Activated CD4-positive, alpha-beta T cell treated with anti-CD3 and anti-CD28 coated beads, Interleukin-2, amount 10 ng/mL, durations not matched to agents 7 days and 5 days (primary cell): ENCODE results near the gene FBLN5. TPM values are rescaled to one million over a fixed set of nuclear protein-coding genes. Genes with fewer than 3 reads are reported as not detected.
"Not testable (repeated sequence)": the region's sequence is repeated elsewhere in the genome, so short reads cannot be mapped to it uniquely, and the experiment has no call there.

ENCODE experiments used
- CTCF ChIA-PET: fragments of 350-600 bp; sonication (Branson Sonifier 250); formaldehyde crosslinking; loops from one replicate; lab custom pipeline; 2021; ENCODE audit warnings: antibody characterized with exemption; lab: Charles Lee
- POLR2A ChIA-PET: fragments of 350-600 bp; sonication (Branson Sonifier 250); formaldehyde crosslinking; loops from one replicate; lab custom pipeline; 2021; ENCODE audit warnings: antibody characterized with exemption; lab: Charles Lee
- DNase-seq: peaks from one replicate; pipeline ENCODE4 v3.0.0-alpha.2; 2020
- H3K27ac Mint-ChIP-seq: one replicate; pipeline ENCODE4 v1.8.0; 2021; ENCODE audit warnings: mild to moderate bottlenecking, moderate library complexity, mixed read lengths
- H3K27me3 Mint-ChIP-seq: one replicate; pipeline ENCODE4 v1.8.0; 2021; ENCODE audit warnings: mixed read lengths
- H3K36me3 Mint-ChIP-seq: one replicate; pipeline ENCODE4 v1.8.0; 2021; ENCODE audit warnings: low read depth, mixed read lengths
- H3K4me1 Mint-ChIP-seq: one replicate; pipeline ENCODE4 v1.8.0; 2021; ENCODE audit warnings: mixed read lengths
- H3K4me3 Mint-ChIP-seq: one replicate; pipeline ENCODE4 v1.8.0; 2021; ENCODE audit warnings: mild to moderate bottlenecking, moderate library complexity, mixed read lengths
- H3K9me3 Mint-ChIP-seq: one replicate; pipeline ENCODE4 v1.8.0; 2021; ENCODE audit warnings: mixed read lengths
- total RNA-seq, 2 experiments: library from RNA; stranded (reverse); gene quantifications; one replicate each; pipeline ENCODE4 v1.2.3, GENCODE V29; 2021

The FBLN5 gene
- total RNA-seq, 2 experiments from 2014 or later: 3.8 to 4.1 TPM

- Mint-ChIP-seq H3K4me1 (peaks cover 96% of the 10 kb centered on the region), H3K27me3 (no peaks in the 10 kb centered on the region), H3K36me3 (peaks cover 11% of the 10 kb centered on the region), H3K9me3 (no peaks in the 10 kb centered on the region), H3K27ac (peak overlapping the region; percentile 97), H3K4me3 (peak overlapping the region; percentile 75)
- peak; percentile 70 for DNase-seq
- ChIA-PET POLR2A (no interaction called here), CTCF (interaction anchor here (0.6 to 1.3 kb wide), 4 partner anchors 9 to 43 kb away, joined by 3 to 4 read pairs (median 3); no protein-coding TSS in a partner anchor)
Measured at GRCh38 chr14:91872517-91873470, 74.7 kb downstream of the FBLN5 start.

GRCh38 chr14:91872011-91872501 lies 75.4 kb downstream of the FBLN5 start:
- peaks cover 14% of the 10 kb centered on the region for H3K36me3 Mint-ChIP-seq
- peak overlapping the region; percentile 75 for H3K4me3 Mint-ChIP-seq
- peak overlapping the region; percentile 97 for H3K27ac Mint-ChIP-seq
- ChIA-PET CTCF (interaction anchor here (0.6 to 1.3 kb wide), 7 partner anchors 8 to 351 kb away, joined by 3 to 4 read pairs (median 3); no protein-coding TSS in a partner anchor), POLR2A (no interaction called here)
- no peaks in the 10 kb centered on the region for H3K27me3 Mint-ChIP-seq
- peak; percentile 36 for DNase-seq
- peaks cover 96% of the 10 kb centered on the region for H3K4me1 Mint-ChIP-seq
- H3K9me3 Mint-ChIP-seq: no peaks in the 10 kb centered on the region

DNA sequence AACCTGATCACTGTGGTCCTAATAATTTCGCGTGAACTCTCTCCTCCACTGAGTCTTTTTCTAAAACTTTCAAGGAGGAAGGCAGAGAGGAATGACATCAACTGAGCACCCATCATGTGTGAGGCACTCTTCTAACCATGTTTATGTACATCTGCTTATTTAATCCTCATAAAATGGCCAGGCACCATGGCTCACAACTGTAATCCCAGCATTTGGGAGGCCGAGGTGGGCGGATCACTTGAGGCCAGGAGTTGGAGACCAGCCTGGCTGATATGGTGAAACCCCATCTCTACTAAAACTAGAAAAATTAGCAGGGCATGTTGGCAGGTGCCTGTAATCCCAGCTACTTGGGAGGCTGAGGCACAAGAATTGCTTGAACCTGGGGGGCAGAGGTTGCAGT lies 76.1 kb downstream of the FBLN5 start:
- H3K4me1 Mint-ChIP-seq: peaks cover 90% of the 10 kb centered on the region
- peaks cover 17% of the 10 kb centered on the region for H3K36me3 Mint-ChIP-seq

GRCh38 chr14:91870890-91871289 lies 76.6 kb downstream of the FBLN5 start:
- no peak for DNase-seq
- H3K4me3 Mint-ChIP-seq: peak overlapping the region; percentile 63
- CTCF ChIA-PET: no interaction called here
- no peaks in the 10 kb centered on the region for H3K9me3 Mint-ChIP-seq
- peaks cover 85% of the 10 kb centered on the region for H3K4me1 Mint-ChIP-seq
- POLR2A ChIA-PET: no interaction called here
- H3K27ac Mint-ChIP-seq: peak overlapping the region; percentile 97
- no peaks in the 10 kb centered on the region for H3K27me3 Mint-ChIP-seq
- H3K36me3 Mint-ChIP-seq: peaks cover 22% of the 10 kb centered on the region

More for the DNA sequence above, 76.1 kb downstream of the FBLN5 start:
- Mint-ChIP-seq H3K27ac (peak overlapping the region; percentile 97), H3K4me3 (peak overlapping the region; percentile 75)
- POLR2A ChIA-PET: interaction anchor here (0.6 kb wide), 1 partner anchor 254 kb away, joined by 3 read pairs; no protein-coding TSS in a partner anchor
- DNase-seq, H3K9me3 Mint-ChIP-seq, H3K27me3 Mint-ChIP-seq: not testable (repeated sequence)
- CTCF ChIA-PET: interaction anchor here (0.6 to 1.3 kb wide), 4 partner anchors 8 to 202 kb away, joined by 3 read pairs; no protein-coding TSS in a partner anchor

- peak overlapping the region; percentile 63 for H3K4me3 Mint-ChIP-seq
- H3K27ac Mint-ChIP-seq: peak overlapping the region; percentile 97
- peaks cover 23% of the 10 kb centered on the region for H3K36me3 Mint-ChIP-seq
- POLR2A ChIA-PET: no interaction called here
- CTCF ChIA-PET: interaction anchor here (0.6 to 1.8 kb wide), 2 partner anchors 10 to 12 kb away, joined by 3 to 4 read pairs; no protein-coding TSS in a partner anchor
- H3K27me3 Mint-ChIP-seq: no peaks in the 10 kb centered on the region
- peaks cover 77% of the 10 kb centered on the region for H3K4me1 Mint-ChIP-seq
- peak; percentile 76 for DNase-seq
- H3K9me3 Mint-ChIP-seq: no peaks in the 10 kb centered on the region
Measured at GRCh38 chr14:91870001-91870400, 77.5 kb downstream of the FBLN5 start.

GRCh38 chr14:91869556-91869955 lies 77.9 kb downstream of the FBLN5 start:
- no peaks in the 10 kb centered on the region for H3K27me3 Mint-ChIP-seq
- peak overlapping the region; percentile 63 for H3K4me3 Mint-ChIP-seq
- H3K36me3 Mint-ChIP-seq: peaks cover 28% of the 10 kb centered on the region
- peak overlapping the region; percentile 97 for H3K27ac Mint-ChIP-seq
- ChIA-PET POLR2A (no interaction called here), CTCF (interaction anchor here (0.6 to 1.8 kb wide), 2 partner anchors 11 to 13 kb away, joined by 3 to 4 read pairs; no protein-coding TSS in a partner anchor)
- H3K9me3 Mint-ChIP-seq: no peaks in the 10 kb centered on the region
- DNase-seq: no peak
- peaks cover 74% of the 10 kb centered on the region for H3K4me1 Mint-ChIP-seq

DNA sequence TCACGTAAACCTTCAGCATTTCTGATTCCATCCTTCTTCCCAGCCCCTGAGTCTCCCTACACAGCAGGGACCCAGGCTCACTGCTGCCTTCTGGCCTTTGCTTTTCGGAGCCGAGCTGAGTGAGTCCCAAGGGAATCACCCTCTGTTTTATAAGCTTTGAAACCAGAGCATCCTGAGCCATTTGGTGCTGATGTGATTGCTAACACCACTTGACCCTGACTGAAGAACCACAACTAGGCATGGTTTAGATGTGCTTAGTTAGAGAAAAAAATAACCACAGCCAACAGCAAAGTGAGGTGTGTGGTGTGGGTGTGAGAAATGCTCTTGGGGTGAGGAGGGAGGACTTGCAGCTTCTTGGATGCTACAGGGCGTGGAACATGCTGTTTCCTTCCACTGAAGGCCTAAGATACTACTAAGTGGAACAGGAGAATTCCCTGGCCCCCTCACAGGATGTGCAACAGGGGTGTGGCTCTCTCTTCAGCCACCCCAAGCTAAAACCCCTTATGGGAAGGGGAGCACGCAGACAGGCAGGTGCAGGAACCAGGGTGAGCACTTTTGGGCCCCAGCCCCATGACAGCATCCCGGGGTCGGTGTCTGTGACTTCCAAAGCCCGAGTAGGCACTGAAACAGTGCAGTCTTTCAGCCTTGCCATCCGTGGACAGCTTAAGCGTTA lies 80.0 kb downstream of the FBLN5 start, which contains the start of gene TC2N:
TSS of gene TC2N (minus strand) at position 221 of the 673 bp plus-strand sequence. CDS start 53,767 bp downstream, outside the sequence.
- Mint-ChIP-seq H3K4me3 (peak within 1 kb of the TSS; percentile 97), H3K27me3 (no peaks in the 10 kb centered on the region), H3K27ac (peak within 1 kb of the TSS; percentile 97), H3K36me3 (peaks cover 48% of the 10 kb centered on the region), H3K4me1 (peaks cover 73% of the 10 kb centered on the region), H3K9me3 (no peaks in the 10 kb centered on the region)
- peak; percentile 78 for DNase-seq
- ChIA-PET POLR2A (interaction anchor here (0.6 kb wide), 1 partner anchor 145 kb away, joined by 4 read pairs; no protein-coding TSS in a partner anchor), CTCF (interaction anchor here (0.8 to 1.6 kb wide), 8 partner anchors 7 to 239 kb away, joined by 3 to 5 read pairs (median 4); partner anchors contain the start of gene ATXN3)

DNA sequence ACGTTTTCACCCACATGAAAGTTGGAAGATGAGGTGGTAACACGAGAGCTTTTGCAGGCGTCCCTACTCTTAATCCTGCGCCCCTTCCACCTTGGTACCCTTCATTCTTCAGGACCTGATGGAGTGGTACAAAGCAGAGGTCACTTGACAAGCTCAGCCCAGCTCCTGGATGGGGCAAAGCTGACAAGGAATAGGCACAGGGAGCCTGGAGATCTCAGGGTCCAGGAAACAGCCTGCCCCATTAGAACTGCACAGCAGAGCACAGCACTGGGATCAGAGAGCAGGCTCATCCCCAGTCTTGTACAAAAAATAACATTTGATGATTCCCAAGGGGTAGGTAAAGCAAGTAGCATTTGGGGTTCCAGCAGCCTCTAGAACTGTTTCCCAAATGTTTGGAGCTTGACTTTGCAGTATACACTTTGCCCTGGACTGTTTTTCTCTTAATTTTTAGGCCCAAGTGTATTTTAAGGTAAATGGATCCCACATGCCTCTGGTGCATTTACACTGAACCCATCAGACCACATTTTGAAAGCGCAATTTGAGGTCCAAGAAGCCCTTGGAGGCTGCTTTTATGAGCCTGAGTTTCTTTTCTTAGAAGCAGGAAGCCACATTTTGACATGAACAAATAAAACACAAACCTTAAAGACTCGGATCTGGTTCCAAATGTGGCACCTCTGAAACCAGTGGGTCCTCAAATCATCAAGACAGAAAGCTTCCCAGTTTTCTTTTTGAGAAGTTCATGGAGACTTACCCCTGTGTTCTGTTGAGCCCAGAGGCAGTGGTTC lies 80.8 kb downstream of the FBLN5 start:
- H3K36me3 Mint-ChIP-seq: peaks cover 55% of the 10 kb centered on the region
- peak; percentile 37 for DNase-seq

GRCh38 chr14:91866061-91866460 lies 81.4 kb downstream of the FBLN5 start:
- H3K4me3 Mint-ChIP-seq: peak overlapping the region; percentile 97
- ChIA-PET POLR2A (no interaction called here), CTCF (interaction anchor here (1.4 kb wide), 1 partner anchor 17 kb away, joined by 4 read pairs; no protein-coding TSS in a partner anchor)
- H3K4me1 Mint-ChIP-seq: peaks cover 73% of the 10 kb centered on the region
- H3K9me3 Mint-ChIP-seq: no peaks in the 10 kb centered on the region
- peak overlapping the region; percentile 97 for H3K27ac Mint-ChIP-seq
- no peaks in the 10 kb centered on the region for H3K27me3 Mint-ChIP-seq
- peak; percentile 47 for DNase-seq
- peaks cover 59% of the 10 kb centered on the region for H3K36me3 Mint-ChIP-seq

More for the DNA sequence above, 80.8 kb downstream of the FBLN5 start:
- POLR2A ChIA-PET: interaction anchor here (0.6 kb wide), 1 partner anchor 145 kb away, joined by 4 read pairs; no protein-coding TSS in a partner anchor
- H3K27ac Mint-ChIP-seq: peak overlapping the region; percentile 97
- no peaks in the 10 kb centered on the region for H3K9me3 Mint-ChIP-seq
- H3K4me1 Mint-ChIP-seq: peaks cover 73% of the 10 kb centered on the region
- H3K4me3 Mint-ChIP-seq: peak overlapping the region; percentile 97
- CTCF ChIA-PET: interaction anchor here (0.8 to 1.6 kb wide), 7 partner anchors 7 to 240 kb away, joined by 3 to 5 read pairs (median 4); partner anchors contain the start of gene ATXN3
- H3K27me3 Mint-ChIP-seq: no peaks in the 10 kb centered on the region

GRCh38 chr14:91862417-91862816 lies 85.1 kb downstream of the FBLN5 start:
- peaks cover 80% of the 10 kb centered on the region for H3K36me3 Mint-ChIP-seq
- no peaks in the 10 kb centered on the region for H3K9me3 Mint-ChIP-seq
- no peaks in the 10 kb centered on the region for H3K27me3 Mint-ChIP-seq
- ChIA-PET CTCF (interaction anchor here (1.3 to 2.0 kb wide), 2 partner anchors 28 to 31 kb away, joined by 4 to 5 read pairs; no protein-coding TSS in a partner anchor), POLR2A (no interaction called here)
- H3K27ac Mint-ChIP-seq: peak overlapping the region; percentile 90
- H3K4me3 Mint-ChIP-seq: peak overlapping the region; percentile 86
- no peak for DNase-seq
- H3K4me1 Mint-ChIP-seq: peaks cover 71% of the 10 kb centered on the region

DNA sequence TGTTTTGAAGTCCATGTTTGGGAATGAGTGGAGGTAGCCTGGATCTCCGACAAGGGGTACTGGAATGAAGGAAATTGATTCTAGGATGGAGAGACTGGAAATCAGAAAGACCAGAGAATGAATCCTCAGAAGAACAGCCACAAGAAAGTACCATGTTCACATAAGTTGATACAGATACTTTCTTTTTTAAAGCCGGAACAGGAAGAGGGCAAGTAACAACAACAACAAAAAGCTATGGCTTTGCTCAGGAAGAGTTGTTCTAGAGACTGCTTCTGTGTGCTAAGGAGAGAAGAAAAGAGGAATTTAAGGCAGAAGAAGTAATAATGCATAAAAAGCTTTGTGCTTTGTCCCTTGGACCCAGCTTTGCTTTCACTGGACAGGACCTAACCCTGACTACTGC lies 86.4 kb downstream of the FBLN5 start:
- Mint-ChIP-seq H3K36me3 (peaks cover 85% of the 10 kb centered on the region), H3K27ac (peak overlapping the region; percentile 90), H3K27me3 (no peaks in the 10 kb centered on the region), H3K9me3 (no peaks in the 10 kb centered on the region), H3K4me1 (peaks cover 77% of the 10 kb centered on the region), H3K4me3 (peak overlapping the region; percentile 72)
- peak; percentile 16 for DNase-seq
- ChIA-PET CTCF (interaction anchor here (0.7 to 1.4 kb wide), 2 partner anchors 9 to 26 kb away, joined by 3 read pairs; no protein-coding TSS in a partner anchor), POLR2A (interaction anchor here (0.6 to 0.7 kb wide), 3 partner anchors 10 to 284 kb away, joined by 3 read pairs; no protein-coding TSS in a partner anchor)
